HG02678 (cell line): ENCODE results near the gene LMOD2.
A peak's percentile ranks its signal among the peaks of the same experiment; 100 is the strongest.
"Not testable (repeated sequence)": the region's sequence is repeated elsewhere in the genome, so short reads cannot be mapped to it uniquely, and the experiment has no call there.

Experiments
- ATAC-seq: cut with Tn5 transposase; IDR thresholded peaks from one replicate; pipeline ENCODE4 v1.9.1; 2021; ENCODE audit warnings: mild to moderate bottlenecking, moderate library complexity; ENCODE audit not compliant: unreplicated experiment

Gene LMOD2

DNA sequence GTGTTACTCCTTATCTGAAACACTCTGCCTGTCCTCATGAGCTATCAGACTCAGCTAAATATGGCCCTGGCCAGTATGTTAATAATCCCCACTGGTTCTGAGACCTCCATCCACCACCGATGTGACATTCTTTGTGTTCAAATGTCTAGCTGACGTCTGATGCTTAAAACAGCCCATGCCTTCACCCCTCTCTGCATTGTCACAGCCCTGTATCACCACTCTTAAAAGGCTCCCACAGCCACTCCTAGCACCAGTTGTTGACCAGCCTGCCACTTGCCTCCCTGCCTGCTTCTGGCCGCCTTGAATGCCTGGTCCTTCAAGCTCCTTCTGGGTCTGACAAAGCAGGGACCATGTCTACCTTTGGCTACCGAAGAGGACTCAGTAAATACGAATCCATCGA, at the start of gene LMOD2:
LMOD2 (plus strand) TSS at position 253 of the 400 bp plus-strand sequence; CDS start at position 351, 98 bp downstream.
- ATAC-seq: no peak

- ATAC-seq: no peak
Observed at GRCh38 chr7:123607423-123607975, 48.2 kb upstream of the LMOD2 start.

DNA sequence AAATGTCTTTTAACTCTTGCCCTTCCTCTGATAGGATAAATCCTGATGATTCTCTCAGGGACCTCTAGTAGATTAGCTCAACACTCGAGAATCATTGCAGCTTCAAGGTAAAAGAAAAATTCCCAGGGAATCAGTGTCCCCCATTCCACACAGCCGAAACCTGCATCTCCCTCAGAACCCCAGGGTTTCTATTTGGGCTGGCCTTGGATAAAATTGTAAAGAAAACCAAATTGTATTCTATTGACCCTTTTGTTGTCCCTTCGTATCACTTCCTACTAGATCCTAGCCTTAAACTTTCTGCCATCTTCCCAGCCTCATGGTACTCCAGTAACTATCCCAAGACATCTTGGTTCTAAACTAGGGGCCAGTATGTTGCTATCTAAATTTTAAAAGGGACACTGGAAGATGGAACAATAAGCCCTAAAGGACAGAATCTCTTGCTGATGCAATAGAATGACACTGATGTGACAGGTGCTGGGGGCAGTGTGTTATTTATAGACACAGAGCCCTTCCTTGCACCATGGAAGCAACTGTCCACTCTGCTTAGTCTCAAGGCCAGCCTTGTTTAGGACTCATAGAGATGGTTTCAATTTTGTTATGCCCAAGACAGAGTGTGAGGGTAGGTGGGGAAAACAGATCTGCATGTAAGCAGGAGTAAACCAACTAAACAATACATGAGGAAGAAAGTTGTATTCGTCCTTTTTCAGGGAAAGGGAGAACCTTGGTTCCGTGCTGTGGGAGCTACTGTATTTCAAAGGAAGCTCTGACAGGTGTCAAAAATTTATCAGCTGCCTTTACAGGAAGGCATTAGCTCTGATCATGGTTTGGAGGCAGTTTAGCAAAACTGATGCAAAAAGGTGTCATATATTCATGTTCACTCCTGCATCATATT, 46.4 kb upstream of the LMOD2 start:
- ATAC-seq: no peak

DNA sequence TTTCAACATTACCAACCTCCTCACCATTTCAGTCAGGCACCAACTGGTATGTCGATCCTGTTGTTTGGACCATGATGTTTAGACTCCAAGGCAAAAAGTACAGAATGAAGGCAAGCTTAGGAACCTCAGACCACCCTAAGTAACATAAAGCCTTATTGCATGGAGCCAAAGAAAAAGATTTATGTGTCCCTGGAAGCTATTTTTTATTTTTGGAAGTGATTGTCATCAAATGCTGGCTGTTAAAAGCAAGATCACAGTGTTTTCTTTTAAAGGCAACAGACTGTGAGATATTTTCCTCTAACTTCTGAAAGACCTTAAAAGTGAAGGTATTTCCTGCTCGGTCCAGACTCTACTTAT, 45.8 kb upstream of the LMOD2 start:
- no peak for ATAC-seq

- no peak for ATAC-seq
Observed at GRCh38 chr7:123612024-123612423, 43.6 kb upstream of the LMOD2 start.

GRCh38 chr7:123615344-123615743, 40.3 kb upstream of the LMOD2 start:
- no peak for ATAC-seq

GRCh38 chr7:123616223-123616622, 39.4 kb upstream of the LMOD2 start:
- ATAC-seq: no peak

DNA sequence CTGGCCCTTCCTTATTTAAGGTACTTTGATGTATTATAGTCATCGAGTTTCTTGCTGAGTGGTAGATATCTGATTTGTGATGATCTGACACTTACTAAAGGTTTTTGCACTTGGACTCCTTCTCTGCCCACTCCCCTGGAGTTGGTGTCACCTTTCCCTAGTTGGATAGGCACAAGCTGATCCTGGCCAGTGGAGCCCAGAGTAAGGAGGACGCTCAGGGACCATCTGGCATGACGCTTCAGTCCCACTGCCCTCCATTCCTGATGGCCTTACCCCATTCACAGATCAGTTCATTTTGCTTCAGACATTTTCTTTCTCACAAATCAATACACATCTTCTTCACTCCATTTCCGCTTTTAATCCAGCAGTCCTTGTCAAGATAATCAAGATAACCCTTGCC, 34.0 kb upstream of the LMOD2 start:
- no peak for ATAC-seq

- ATAC-seq: no peak
Observed at GRCh38 chr7:123622660-123623386, 32.8 kb upstream of the LMOD2 start.

DNA sequence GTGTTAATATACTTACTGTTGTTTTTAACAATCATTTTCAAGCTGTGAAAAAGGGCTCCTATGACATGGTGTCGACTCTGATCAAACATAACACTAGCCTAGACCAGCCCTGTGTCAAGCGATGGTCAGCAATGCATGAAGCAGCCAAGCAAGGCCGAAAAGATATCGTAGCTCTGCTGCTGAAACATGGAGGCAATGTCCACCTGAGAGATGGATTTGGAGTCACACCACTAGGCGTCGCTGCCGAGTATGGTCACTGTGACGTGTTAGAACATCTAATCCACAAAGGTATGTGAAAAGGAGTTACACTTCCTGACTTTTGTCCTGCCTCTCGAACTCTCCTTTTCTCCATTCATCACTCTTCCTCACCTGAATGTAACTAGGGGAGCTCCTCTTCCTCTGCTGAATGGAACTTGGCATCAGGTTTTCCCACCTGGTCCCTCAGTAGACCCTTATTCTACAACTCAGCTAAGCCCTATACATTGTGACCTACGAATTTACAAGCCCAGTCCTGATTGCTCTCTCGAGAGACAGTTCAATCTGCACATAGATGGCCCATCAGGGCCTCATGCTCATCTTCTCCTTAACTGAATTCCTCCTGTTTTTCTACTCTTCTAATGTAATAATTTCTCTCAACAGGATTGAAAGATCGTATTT, 31.0 kb upstream of the LMOD2 start:
- peak; percentile 89 for ATAC-seq

- ATAC-seq: no peak
Observed at GRCh38 chr7:123625254-123625653, 30.4 kb upstream of the LMOD2 start.

DNA sequence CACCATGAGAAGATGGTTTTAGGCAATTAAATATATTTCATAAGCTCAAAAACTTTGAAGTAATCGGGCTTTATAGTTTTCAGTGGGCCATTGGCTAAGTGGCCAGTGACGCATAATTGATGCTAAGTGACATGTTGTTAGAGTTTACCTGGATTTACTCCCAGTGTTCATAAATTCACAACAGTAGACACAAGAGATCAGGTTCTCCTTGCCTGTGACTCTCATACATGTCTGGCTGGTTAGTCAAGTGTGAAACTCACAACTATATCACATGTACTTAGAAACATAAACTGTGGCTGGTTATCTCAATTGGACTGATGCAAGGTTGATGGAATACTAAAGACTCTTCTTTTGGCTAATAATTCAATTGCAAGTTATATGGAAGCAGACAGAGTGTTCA, 27.8 kb upstream of the LMOD2 start:
- no peak for ATAC-seq

DNA sequence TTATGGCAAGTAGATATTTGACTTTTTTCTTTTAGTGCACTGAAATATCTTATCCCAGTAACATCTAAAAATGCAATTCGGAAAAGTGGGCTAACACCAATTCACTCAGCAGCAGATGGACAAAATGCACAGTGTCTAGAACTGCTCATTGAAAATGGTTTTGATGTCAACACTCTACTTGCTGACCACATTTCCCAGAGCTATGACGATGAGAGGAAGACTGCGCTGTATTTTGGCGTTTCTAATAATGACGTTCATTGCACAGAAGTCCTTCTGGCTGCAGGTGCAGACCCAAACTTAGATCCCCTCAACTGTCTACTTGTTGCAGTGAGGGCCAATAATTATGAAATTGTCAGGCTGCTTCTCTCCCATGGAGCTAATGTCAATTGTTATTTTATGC, 26.8 kb upstream of the LMOD2 start:
- no peak for ATAC-seq

DNA sequence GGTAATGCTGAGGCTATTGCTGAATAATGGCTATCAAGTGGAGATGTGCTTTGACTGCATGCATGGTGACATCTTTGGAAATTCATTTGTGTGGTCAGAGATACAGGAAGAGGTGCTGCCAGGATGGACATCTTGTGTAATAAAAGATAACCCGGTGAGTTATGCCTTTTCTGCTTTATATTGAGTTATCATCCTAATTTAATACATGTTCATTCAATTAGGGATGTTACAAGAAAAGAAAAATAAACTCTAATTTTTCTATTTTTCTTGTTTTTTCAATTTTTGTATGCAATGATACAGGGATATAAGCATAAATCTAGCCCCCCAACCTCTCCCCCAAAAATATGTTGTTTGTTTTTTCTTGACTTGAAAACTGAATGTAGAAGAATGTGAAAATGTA, 26.4 kb upstream of the LMOD2 start:
- no peak for ATAC-seq

DNA sequence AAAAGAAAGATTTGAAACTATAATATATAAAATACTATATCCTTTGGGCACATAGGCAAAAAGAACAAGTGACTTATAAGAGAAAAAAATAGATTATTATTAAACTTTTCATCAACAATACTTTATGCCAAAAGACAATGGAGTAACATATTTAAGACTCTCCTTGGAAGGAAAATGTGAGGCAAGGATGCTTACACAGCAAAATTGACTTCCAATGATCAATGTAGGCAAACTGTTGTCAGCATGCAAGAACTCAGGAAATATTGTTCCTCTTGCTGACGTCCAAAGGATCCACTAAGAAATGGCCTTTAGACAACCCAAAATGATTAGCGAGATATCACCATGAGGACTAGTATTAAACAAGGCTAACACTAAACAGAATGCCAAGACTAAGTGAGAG, 22.9 kb upstream of the LMOD2 start:
- ATAC-seq: no peak

GRCh38 chr7:123633553-123633952, 22.1 kb upstream of the LMOD2 start:
- ATAC-seq: no peak

- ATAC-seq: not testable (repeated sequence)
Observed at GRCh38 chr7:123634011-123634573, 21.6 kb upstream of the LMOD2 start.

DNA sequence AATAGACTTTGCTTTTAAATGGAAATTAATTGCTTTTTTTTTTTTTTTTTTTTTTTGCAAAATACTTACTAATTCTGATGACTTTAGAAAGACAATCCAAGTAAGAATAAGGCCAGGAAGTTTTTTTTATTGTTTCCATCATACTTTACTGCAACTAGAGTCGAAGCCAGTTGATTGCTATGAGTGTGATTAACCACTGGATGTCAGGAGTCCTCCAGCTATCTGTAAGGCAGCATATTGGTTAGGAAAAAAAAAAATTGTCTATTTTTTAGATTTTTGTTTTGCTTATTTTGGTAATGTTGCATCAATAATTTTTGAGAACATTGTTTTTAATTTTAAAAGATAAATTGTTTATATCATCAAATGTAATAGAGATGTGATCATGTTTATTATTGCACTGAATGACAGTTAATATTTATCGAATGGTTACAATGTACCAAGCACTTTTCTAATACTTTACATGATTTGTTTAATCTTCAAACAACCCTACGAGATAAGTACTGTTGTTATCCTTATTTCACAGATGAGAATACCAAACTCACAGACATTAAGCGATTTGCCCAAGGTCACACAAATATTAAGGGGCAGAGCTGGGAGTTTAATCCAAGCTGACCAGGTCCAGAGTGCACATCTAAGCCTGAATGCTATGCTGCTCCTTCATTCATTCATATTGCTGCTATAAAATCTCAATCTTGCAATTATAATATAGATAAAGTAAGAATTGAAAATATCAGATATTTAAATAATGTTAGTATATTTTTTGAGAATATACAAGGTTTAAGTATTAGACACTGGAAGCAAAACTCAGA, 19.9 kb upstream of the LMOD2 start:
- no peak for ATAC-seq

- no peak for ATAC-seq
Observed at GRCh38 chr7:123637203-123637602, 18.5 kb upstream of the LMOD2 start.

DNA sequence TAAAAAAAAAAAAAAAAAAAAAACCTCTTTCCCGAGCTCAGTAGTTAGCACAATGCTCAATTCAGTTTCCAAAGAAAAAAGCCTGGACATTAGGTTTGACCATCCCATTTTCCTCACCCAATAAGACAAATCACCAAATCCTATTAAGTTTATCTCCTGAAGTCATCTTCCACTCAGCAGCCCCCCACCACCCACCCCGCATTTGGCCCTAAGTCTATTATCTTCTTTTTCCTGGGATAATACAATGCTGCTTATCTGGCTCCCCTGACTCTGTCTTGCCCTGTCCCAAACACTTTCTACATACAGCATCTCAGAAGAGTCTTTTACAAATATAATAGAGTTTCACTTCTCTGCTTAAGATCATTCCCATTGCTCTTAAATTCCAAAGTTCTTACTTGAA, 17.8 kb upstream of the LMOD2 start:
- no peak for ATAC-seq
